ENCODE measurements around the gene SSPN.

DNA sequence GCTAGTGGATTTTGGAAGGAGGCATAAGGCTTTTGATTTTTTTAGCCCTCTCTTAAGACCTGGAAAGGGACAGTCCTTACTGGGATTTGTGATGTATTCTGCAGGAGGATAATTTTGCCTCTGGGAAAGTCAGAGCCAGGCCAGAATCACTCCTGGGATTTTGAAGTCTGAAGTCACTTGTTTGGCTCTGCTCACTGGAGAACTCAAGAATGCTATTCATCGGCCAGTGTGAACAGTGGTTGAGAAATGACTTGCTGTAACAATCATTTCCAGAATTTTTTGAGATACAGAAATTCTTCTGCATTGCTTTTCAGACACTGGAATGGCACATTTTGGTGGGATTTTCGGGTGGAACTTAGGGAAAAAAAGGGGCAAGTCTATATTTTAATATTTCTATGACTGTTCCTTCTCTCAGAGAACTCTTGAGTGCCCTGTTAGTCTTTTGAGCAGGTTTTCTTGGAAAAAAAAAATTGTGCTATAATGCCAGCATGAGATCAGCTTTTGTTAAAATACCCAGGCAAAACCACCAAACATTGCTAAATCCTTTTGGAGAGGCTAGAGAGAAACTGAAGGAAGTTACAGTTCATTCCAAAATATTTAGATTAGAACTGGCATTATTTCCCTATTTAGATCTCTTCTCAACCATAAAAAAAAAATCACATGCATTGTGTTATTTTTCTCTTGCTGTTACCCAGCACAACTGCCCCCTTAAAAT is 44.5 kb upstream of the SSPN start:
- no peak for TF ChIP-seq RELA (CRISPR knock-in tag; IDR thresholded peaks at IDR 0.05; ENCODE audit: borderline replicate concordance)
- TF ChIP-seq, protein P1, sequence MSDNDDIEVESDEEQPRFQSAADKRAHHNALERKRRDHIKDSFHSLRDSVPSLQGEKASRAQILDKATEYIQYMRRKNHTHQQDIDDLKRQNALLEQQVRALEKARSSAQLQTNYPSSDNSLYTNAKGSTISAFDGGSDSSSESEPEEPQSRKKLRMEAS (CRISPR knock-in tag; IDR thresholded peaks at IDR 0.05), result no peak
- TF ChIP-seq, protein P2, sequence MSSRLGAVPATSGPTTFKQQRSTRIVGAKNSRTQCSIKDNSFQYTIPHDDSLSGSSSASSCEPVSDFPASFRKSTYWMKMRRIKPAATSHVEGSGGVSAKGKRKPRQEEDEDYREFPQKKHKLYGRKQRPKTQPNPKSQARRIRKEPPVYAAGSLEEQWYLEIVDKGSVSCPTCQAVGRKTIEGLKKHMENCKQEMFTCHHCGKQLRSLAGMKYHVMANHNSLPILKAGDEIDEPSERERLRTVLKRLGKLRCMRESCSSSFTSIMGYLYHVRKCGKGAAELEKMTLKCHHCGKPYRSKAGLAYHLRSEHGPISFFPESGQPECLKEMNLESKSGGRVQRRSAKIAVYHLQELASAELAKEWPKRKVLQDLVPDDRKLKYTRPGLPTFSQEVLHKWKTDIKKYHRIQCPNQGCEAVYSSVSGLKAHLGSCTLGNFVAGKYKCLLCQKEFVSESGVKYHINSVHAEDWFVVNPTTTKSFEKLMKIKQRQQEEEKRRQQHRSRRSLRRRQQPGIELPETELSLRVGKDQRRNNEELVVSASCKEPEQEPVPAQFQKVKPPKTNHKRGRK (CRISPR knock-in tag; IDR thresholded peaks at IDR 0.05; ENCODE audit: borderline replicate concordance), result no peak
- TF ChIP-seq CREB1 (CRISPR knock-in tag; IDR thresholded peaks at IDR 0.05), result no peak
- TF ChIP-seq, protein P3, sequence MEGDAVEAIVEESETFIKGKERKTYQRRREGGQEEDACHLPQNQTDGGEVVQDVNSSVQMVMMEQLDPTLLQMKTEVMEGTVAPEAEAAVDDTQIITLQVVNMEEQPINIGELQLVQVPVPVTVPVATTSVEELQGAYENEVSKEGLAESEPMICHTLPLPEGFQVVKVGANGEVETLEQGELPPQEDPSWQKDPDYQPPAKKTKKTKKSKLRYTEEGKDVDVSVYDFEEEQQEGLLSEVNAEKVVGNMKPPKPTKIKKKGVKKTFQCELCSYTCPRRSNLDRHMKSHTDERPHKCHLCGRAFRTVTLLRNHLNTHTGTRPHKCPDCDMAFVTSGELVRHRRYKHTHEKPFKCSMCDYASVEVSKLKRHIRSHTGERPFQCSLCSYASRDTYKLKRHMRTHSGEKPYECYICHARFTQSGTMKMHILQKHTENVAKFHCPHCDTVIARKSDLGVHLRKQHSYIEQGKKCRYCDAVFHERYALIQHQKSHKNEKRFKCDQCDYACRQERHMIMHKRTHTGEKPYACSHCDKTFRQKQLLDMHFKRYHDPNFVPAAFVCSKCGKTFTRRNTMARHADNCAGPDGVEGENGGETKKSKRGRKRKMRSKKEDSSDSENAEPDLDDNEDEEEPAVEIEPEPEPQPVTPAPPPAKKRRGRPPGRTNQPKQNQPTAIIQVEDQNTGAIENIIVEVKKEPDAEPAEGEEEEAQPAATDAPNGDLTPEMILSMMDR (IDR thresholded peaks at IDR 0.05), result no peak
